Activated T-helper 17 cell treated with anti-CD3 and anti-CD28 coated beads, Interleukin-2, amount 50 U/mL, for 72 hours (primary cell): ENCODE measurements around the gene LIPK. TPM values are rescaled to one million over a fixed set of nuclear protein-coding genes. Genes with fewer than 3 reads are reported as not detected.

Source experiments
- ATAC-seq: fragments of 150-1000 bp; cut with Tn5 transposase; replicated peaks from 2 replicates; pipeline ENCODE4 v1.10.0; 2021; ENCODE audit warnings: mild to moderate bottlenecking, moderate library complexity
- H3K27ac Mint-ChIP-seq: one replicate; pipeline ENCODE4 v1.8.0; 2022; ENCODE audit warnings: mixed read lengths
- H3K27me3 Mint-ChIP-seq: one replicate; pipeline ENCODE4 v1.8.0; 2022; ENCODE audit warnings: mixed read lengths
- H3K36me3 Mint-ChIP-seq: one replicate; pipeline ENCODE4 v1.8.0; 2022; ENCODE audit warnings: low read depth, mild to moderate bottlenecking, mixed read lengths
- H3K4me1 Mint-ChIP-seq: one replicate; pipeline ENCODE4 v1.8.0; 2022; ENCODE audit warnings: mixed read lengths
- H3K4me3 Mint-ChIP-seq: one replicate; pipeline ENCODE4 v1.8.0; 2022; ENCODE audit warnings: mild to moderate bottlenecking, mixed read lengths
- H3K9me3 Mint-ChIP-seq: one replicate; pipeline ENCODE4 v1.8.0; 2022; ENCODE audit warnings: mixed read lengths
- total RNA-seq, 2 donors: library from RNA; stranded (reverse); gene quantifications; one replicate each; pipeline ENCODE4 v1.2.3, GENCODE V29; 2022

The LIPK gene
- total RNA-seq, 2 donors from 2014 or later: not detected

GRCh38 chr10:88783724-88784123 lies 77.7 kb downstream of the LIPK start:
- peaks cover 3% of the 10 kb centered on the region for H3K27me3 Mint-ChIP-seq
- H3K4me1 Mint-ChIP-seq: no peaks in the 10 kb centered on the region
- H3K9me3 Mint-ChIP-seq: no peaks in the 10 kb centered on the region
- no peak for ATAC-seq
- H3K36me3 Mint-ChIP-seq: no peaks in the 10 kb centered on the region
- H3K4me3 Mint-ChIP-seq: no peak overlapping the region
- no peak overlapping the region for H3K27ac Mint-ChIP-seq

GRCh38 chr10:88786032-88786770 lies 80.2 kb downstream of the LIPK start:
- Mint-ChIP-seq H3K36me3 (no peaks in the 10 kb centered on the region), H3K4me3 (no peak overlapping the region), H3K9me3 (no peaks in the 10 kb centered on the region), H3K4me1 (no peaks in the 10 kb centered on the region), H3K27me3 (peaks cover 3% of the 10 kb centered on the region), H3K27ac (no peak overlapping the region)
- no peak for ATAC-seq

GRCh38 chr10:88787463-88787862 lies 81.4 kb downstream of the LIPK start:
- no peaks in the 10 kb centered on the region for H3K9me3 Mint-ChIP-seq

GRCh38 chr10:88788924-88789323 lies 82.9 kb downstream of the LIPK start:
- Mint-ChIP-seq H3K27ac (no peak overlapping the region), H3K36me3 (no peaks in the 10 kb centered on the region), H3K9me3 (no peaks in the 10 kb centered on the region), H3K4me1 (peaks cover 11% of the 10 kb centered on the region), H3K4me3 (no peak overlapping the region), H3K27me3 (peaks cover 3% of the 10 kb centered on the region)
- no peak for ATAC-seq

More at GRCh38 chr10:88787463-88787862, 81.4 kb downstream of the LIPK start:
- H3K36me3 Mint-ChIP-seq: no peaks in the 10 kb centered on the region
- ATAC-seq: no peak
- H3K27ac Mint-ChIP-seq: no peak overlapping the region
- peaks cover 3% of the 10 kb centered on the region for H3K27me3 Mint-ChIP-seq
- no peak overlapping the region for H3K4me3 Mint-ChIP-seq
- H3K4me1 Mint-ChIP-seq: no peaks in the 10 kb centered on the region

- Mint-ChIP-seq H3K4me3 (no peak overlapping the region), H3K4me1 (peaks cover 16% of the 10 kb centered on the region), H3K27me3 (no peaks in the 10 kb centered on the region), H3K9me3 (no peaks in the 10 kb centered on the region), H3K27ac (no peak overlapping the region), H3K36me3 (no peaks in the 10 kb centered on the region)
- ATAC-seq: no peak
Measured at GRCh38 chr10:88791924-88792323, 85.9 kb downstream of the LIPK start.

- H3K4me3 Mint-ChIP-seq: no peak overlapping the region
- H3K27me3 Mint-ChIP-seq: no peaks in the 10 kb centered on the region
- no peaks in the 10 kb centered on the region for H3K9me3 Mint-ChIP-seq
- no peaks in the 10 kb centered on the region for H3K36me3 Mint-ChIP-seq
- ATAC-seq: peak; percentile 43
- peaks cover 16% of the 10 kb centered on the region for H3K4me1 Mint-ChIP-seq
- H3K27ac Mint-ChIP-seq: no peak overlapping the region
Measured at GRCh38 chr10:88792661-88793060, 86.6 kb downstream of the LIPK start.

- H3K4me1 Mint-ChIP-seq: peaks cover 16% of the 10 kb centered on the region
- peak overlapping the region; percentile 44 for H3K4me3 Mint-ChIP-seq
- ATAC-seq: peak; percentile 95
- H3K36me3 Mint-ChIP-seq: no peaks in the 10 kb centered on the region
- no peaks in the 10 kb centered on the region for H3K27me3 Mint-ChIP-seq
- peak overlapping the region; percentile 77 for H3K27ac Mint-ChIP-seq
- no peaks in the 10 kb centered on the region for H3K9me3 Mint-ChIP-seq
Measured at GRCh38 chr10:88793712-88794299, 87.8 kb downstream of the LIPK start.

GRCh38 chr10:88794731-88795130 lies 88.7 kb downstream of the LIPK start:
- no peak for ATAC-seq
- no peak overlapping the region for H3K4me3 Mint-ChIP-seq

GRCh38 chr10:88800152-88801125 lies 94.4 kb downstream of the LIPK start:
- Mint-ChIP-seq H3K9me3 (no peaks in the 10 kb centered on the region), H3K36me3 (no peaks in the 10 kb centered on the region), H3K4me1 (peaks cover 8% of the 10 kb centered on the region), H3K4me3 (no peak overlapping the region), H3K27ac (no peak overlapping the region), H3K27me3 (no peaks in the 10 kb centered on the region)
- ATAC-seq: peak; percentile 93

More at GRCh38 chr10:88794731-88795130, 88.7 kb downstream of the LIPK start:
- Mint-ChIP-seq H3K36me3 (no peaks in the 10 kb centered on the region), H3K27ac (no peak overlapping the region), H3K9me3 (no peaks in the 10 kb centered on the region), H3K4me1 (peaks cover 16% of the 10 kb centered on the region), H3K27me3 (no peaks in the 10 kb centered on the region)

Other genes with a start within 250 kb of the LIPK start
- gene RNLS, start 122.9 kb upstream of the LIPK start, total RNA-seq: 1 to 10 TPM; 2.1 to 2.4 TPM
- gene LIPJ, start 119.5 kb upstream of the LIPK start, total RNA-seq: not detected
- not detected for gene LIPF, start 41.8 kb upstream of the LIPK start, total RNA-seq
- gene LIPN, start 53.8 kb downstream of the LIPK start, total RNA-seq: not detected
- gene LIPM, start 96.5 kb downstream of the LIPK start, total RNA-seq: not detected
- gene ANKRD22, start 145.6 kb downstream of the LIPK start, total RNA-seq: 1 to 10 TPM in 1 of 2 donors, under 1 TPM in 1; 0.21 to 5.9 TPM
- gene STAMBPL1, start 174.0 kb downstream of the LIPK start, total RNA-seq: 10 to 100 TPM; 27.6 to 72.5 TPM
- 10 to 100 TPM; 14.6 to 29.6 TPM for gene ACTA2, start 246.5 kb downstream of the LIPK start, total RNA-seq